H1 (cell line): ENCODE data around the gene COBLL1. TPM values are rescaled to one million over a fixed set of nuclear protein-coding genes. Genes with fewer than 3 reads are reported as not detected.

Experiments
- CTCF ChIA-PET: fragments of 300-600 bp; sonication (Branson Sonifier 250); formaldehyde crosslinking; loops from one replicate; lab custom pipeline; 2021; ENCODE audit not compliant: partially characterized antibody; lab: Charles Lee
- POLR2A ChIA-PET: fragments of 300-600 bp; sonication (Branson Sonifier 250); formaldehyde crosslinking; loops from one replicate; lab custom pipeline; 2021; ENCODE audit warnings: inconsistent platforms; ENCODE audit not compliant: partially characterized antibody; lab: Charles Lee
- DNase-seq, 2 experiments: peaks; one replicate each; pipeline versions ENCODE4 v3.0.0 to v3.0.0-alpha.2; 2010 to 2022; ENCODE audit warnings: low spot score in 2 of 2, low read depth in 1 of 2, mixed read lengths in 1 of 2
- FAIRE-seq: peaks from 2 replicates; lab custom pipeline; 2011; peaks lifted over from hg19 to GRCh38; lab: Jason Lieb, UNC
- H2AFZ ChIP-seq: 2 replicates; pipeline ENCODE4 v1.8.1; 2012; ENCODE audit warnings: low read length, inconsistent platforms
- H2AK5ac ChIP-seq: 2 replicates; pipeline ENCODE4 v1.6.1; 2013; ENCODE audit warnings: low read depth, low read length
- H2BK120ac ChIP-seq: replicated peaks from 2 replicates; pipeline ENCODE3; 2013; ENCODE audit warnings: low read depth, low read length, inconsistent platforms
- H2BK12ac ChIP-seq: 2 replicates; pipeline ENCODE4 v1.6.1; 2013; ENCODE audit warnings: low read depth, low read length
- H2BK15ac ChIP-seq: 2 replicates; pipeline ENCODE4 v1.6.1; 2013; ENCODE audit warnings: low read length
- H2BK20ac ChIP-seq: 2 replicates; pipeline ENCODE4 v1.6.1; 2013; ENCODE audit warnings: low read length
- H2BK5ac ChIP-seq: 2 replicates; pipeline ENCODE4 v1.6.1; 2013; ENCODE audit warnings: low read depth, low read length
- H3K14ac ChIP-seq: 2 replicates; pipeline ENCODE4 v1.6.1; 2013; ENCODE audit warnings: inconsistent platforms; ENCODE audit not compliant: insufficient read length
- H3K18ac ChIP-seq: 2 replicates; pipeline ENCODE4 v1.6.1; 2013; ENCODE audit warnings: low read length; ENCODE audit errors: extremely low read depth
- H3K23ac ChIP-seq: 2 replicates; pipeline ENCODE4 v1.6.1; 2013; ENCODE audit warnings: inconsistent platforms; ENCODE audit not compliant: insufficient read length
- H3K23me2 ChIP-seq: 2 replicates; pipeline ENCODE4 v1.6.1; 2013; ENCODE audit warnings: low read depth, low read length
- H3K27ac ChIP-seq: 2 replicates; pipeline ENCODE4 v1.6.1; 2011; ENCODE audit warnings: low read depth, low read length, inconsistent platforms
- H3K27me3 ChIP-seq, 4 experiments: replicated peaks in 1 of 4; 1 replicate in 1 of 4; 2 replicates in 3 of 4; pipeline versions ENCODE4 v1.6.1 to v1.8.1; 2011 to 2013; ENCODE audit warnings: low read length in 3 of 4, mild to moderate bottlenecking in 3 of 4, inconsistent platforms in 2 of 4, mixed read lengths in 2 of 4, moderate library complexity in 1 of 4; ENCODE audit not compliant: control insufficient read depth in 3 of 4, insufficient read depth in 3 of 4; ENCODE audit errors: extremely low read depth in 1 of 4
- H3K36me3 ChIP-seq, 4 experiments: 2 replicates each; pipeline versions ENCODE4 v1.6.1 to v1.8.1; 2011 to 2013; ENCODE audit warnings: mild to moderate bottlenecking in 4 of 4, low read length in 3 of 4, moderate library complexity in 2 of 4, control low read depth in 1 of 4, inconsistent platforms in 1 of 4; ENCODE audit not compliant: insufficient read depth in 4 of 4, control insufficient read depth in 2 of 4
- H3K4ac ChIP-seq: replicated peaks from 2 replicates; pipeline ENCODE3; 2013; ENCODE audit warnings: low read length, low read depth, mixed read lengths, inconsistent platforms; ENCODE audit not compliant: insufficient read length
- H3K4me1 ChIP-seq, 4 experiments: replicated peaks in 1 of 4; 1 replicate in 1 of 4; 2 replicates in 3 of 4; pipeline versions ENCODE4 v1.6.1 to v1.8.1; 2011 to 2013; ENCODE audit warnings: low read length in 3 of 4, inconsistent platforms in 2 of 4, mixed read lengths in 1 of 4; ENCODE audit not compliant: insufficient read depth in 4 of 4, control insufficient read depth in 3 of 4
- H3K4me2 ChIP-seq, 2 experiments: 2 replicates each; pipeline versions ENCODE4 v1.6.1 to v1.8.1; 2011 to 2013; ENCODE audit warnings: low read depth in 2 of 2, low read length in 2 of 2, control low read depth in 1 of 2, inconsistent platforms in 1 of 2, mild to moderate bottlenecking in 1 of 2; ENCODE audit not compliant: insufficient read depth in 1 of 2
- H3K4me3 ChIP-seq, 4 experiments: fragments of 200-600, 300-600 bp in 1 of 4; sonication (generic), shearing (Covaris generic), sonication (Bioruptor Twin) in 1 of 4; 2 replicates each; pipeline versions ENCODE4 v1.5.1 to v1.8.1; 2011 to 2016; ENCODE audit warnings: low read length in 4 of 4, low read depth in 3 of 4, control low read depth in 2 of 4, inconsistent platforms in 2 of 4, mild to moderate bottlenecking in 2 of 4, mixed read lengths in 1 of 4, moderate library complexity in 1 of 4; ENCODE audit not compliant: insufficient read depth in 2 of 4; ENCODE audit errors: extremely low read depth in 1 of 4
- H3K56ac ChIP-seq: replicated peaks from 2 replicates; pipeline ENCODE3; 2013; ENCODE audit warnings: low read depth, mild to moderate bottlenecking, mixed read lengths, low read length, inconsistent platforms; ENCODE audit not compliant: insufficient read length
- H3K79me1 ChIP-seq: 2 replicates; pipeline ENCODE4 v1.6.1; 2013; ENCODE audit warnings: low read depth, low read length, control low read depth
- H3K79me2 ChIP-seq, 2 experiments: 2 replicates each; pipeline versions ENCODE4 v1.6.1 to v1.8.1; 2012 to 2013; ENCODE audit warnings: low read length in 2 of 2, mild to moderate bottlenecking in 2 of 2, inconsistent platforms in 1 of 2; ENCODE audit not compliant: insufficient read depth in 2 of 2, control insufficient read depth in 1 of 2
- H3K9ac ChIP-seq, 4 experiments: replicated peaks in 1 of 4; 1 replicate in 1 of 4; 2 replicates in 3 of 4; pipeline versions ENCODE4 v1.6.1 to v1.8.1; 2011 to 2013; ENCODE audit warnings: low read depth in 3 of 4, low read length in 3 of 4, control low read depth in 2 of 4, mild to moderate bottlenecking in 2 of 4, moderate library complexity in 2 of 4, inconsistent platforms in 1 of 4; ENCODE audit errors: extremely low read depth in 1 of 4
- H3K9me3 ChIP-seq, 2 experiments: 2 replicates each; pipeline versions ENCODE4 v1.6.1 to v1.8.1; 2012 to 2013; ENCODE audit warnings: mild to moderate bottlenecking in 2 of 2, moderate library complexity in 2 of 2, control low read depth in 1 of 2, inconsistent platforms in 1 of 2, low read depth in 1 of 2, low read length in 1 of 2, mixed read lengths in 1 of 2; ENCODE audit not compliant: insufficient read depth in 2 of 2
- H4K20me1 ChIP-seq, 2 experiments: replicated peaks in 1 of 2; 2 replicates each; pipeline versions ENCODE3 to v1.8.1; 2011 to 2013; ENCODE audit warnings: inconsistent platforms in 2 of 2, low read length in 2 of 2, mild to moderate bottlenecking in 1 of 2; ENCODE audit not compliant: insufficient read depth in 2 of 2, control insufficient read depth in 1 of 2
- H4K5ac ChIP-seq: 2 replicates; pipeline ENCODE4 v1.6.1; 2013; ENCODE audit warnings: low read length, low read depth, mixed read lengths, inconsistent platforms; ENCODE audit not compliant: insufficient read length
- H4K8ac ChIP-seq: 2 replicates; pipeline ENCODE4 v1.8.0; 2013; ENCODE audit warnings: mild to moderate bottlenecking, moderate library complexity, low read length, inconsistent platforms; ENCODE audit not compliant: insufficient read depth; ENCODE audit errors: extremely low read depth
- H4K91ac ChIP-seq: replicated peaks from 2 replicates; pipeline ENCODE3; 2013; ENCODE audit warnings: low read length, mixed read lengths, inconsistent platforms; ENCODE audit not compliant: insufficient read length
- BCL11A ChIP-seq, 2 experiments: IDR thresholded peaks; one replicate each; pipeline ENCODE4 v1.6.1; 2011; ENCODE audit warnings: low read depth in 2 of 2, low read length in 2 of 2, mild to moderate bottlenecking in 2 of 2
- CBX8 ChIP-seq: fragments of 300-800, 300-1000 bp; sonication (generic); IDR thresholded peaks from 2 replicates; pipeline ENCODE4 v1.7.1; 2016; ENCODE audit warnings: low read depth, low read length, borderline replicate concordance
- EP300 ChIP-seq, 2 experiments: IDR thresholded peaks; 1 replicate in 1 of 2; 2 replicates in 1 of 2; pipeline ENCODE4 v1.6.1; 2011 to 2012; ENCODE audit warnings: low read depth in 2 of 2, low read length in 2 of 2, mild to moderate bottlenecking in 2 of 2, borderline replicate concordance in 1 of 2, inconsistent platforms in 1 of 2, moderate library complexity in 1 of 2
- JUND ChIP-seq: IDR thresholded peaks from 2 replicates; pipeline ENCODE4 v1.6.1; 2011; ENCODE audit warnings: mild to moderate bottlenecking, improper control_type of control experiment, low read length
- KDM1A ChIP-seq: fragments of 200-600, 300-600 bp; sonication (generic); IDR thresholded peaks from 2 replicates; pipeline ENCODE4 v1.7.1; 2016; ENCODE audit warnings: mild to moderate bottlenecking, low read length, borderline replicate concordance
- POLR2A ChIP-seq, 2 experiments: IDR thresholded peaks; 1 replicate in 1 of 2; 2 replicates in 1 of 2; pipeline ENCODE4 v1.6.1; 2011; ENCODE audit warnings: low read depth in 2 of 2, low read length in 2 of 2, mild to moderate bottlenecking in 2 of 2; ENCODE audit errors: control extremely low read depth in 1 of 2
- POLR2AphosphoS5 ChIP-seq: IDR thresholded peaks from 2 replicates; pipeline ENCODE4 v1.6.1; 2011; ENCODE audit warnings: low read depth, low read length
- RBBP5 ChIP-seq: IDR thresholded peaks from 2 replicates; pipeline ENCODE4 v1.7.1; 2012; ENCODE audit warnings: low read depth, mild to moderate bottlenecking, inconsistent platforms, low read length, moderate library complexity, borderline replicate concordance
- RFX5 ChIP-seq: IDR thresholded peaks from 2 replicates; pipeline ENCODE4 v1.6.1; 2011; ENCODE audit warnings: low read depth, low read length, improper control_type of control experiment, borderline replicate concordance
- SP2 ChIP-seq: IDR thresholded peaks from 2 replicates; pipeline ENCODE4 v1.6.1; 2012; ENCODE audit warnings: mild to moderate bottlenecking, low read length, inconsistent platforms
- TBP ChIP-seq: IDR thresholded peaks from 2 replicates; pipeline ENCODE4 v1.6.1; 2011; ENCODE audit warnings: low read depth, low read length, improper control_type of control experiment
- TEAD4 ChIP-seq: IDR thresholded peaks from 2 replicates; pipeline ENCODE4 v1.6.1; 2012; ENCODE audit warnings: low read depth, low read length, inconsistent platforms, mixed read lengths
- WGBS, 2 experiments: shearing (Covaris generic) in 1 of 2; methylation state at CpG; one replicate each; pipeline versions ENCODE4 v1.1.6 to v1.1.7; 2013 to 2015; ENCODE audit warnings: low lambda C conversion rate in 2 of 2, mixed read lengths in 2 of 2, inconsistent platforms in 1 of 2, low coverage in 1 of 2, missing lambda C conversion rate in 1 of 2; ENCODE audit not compliant: insufficient replicate concordance in 2 of 2, insufficient coverage in 1 of 2, insufficient read length in 1 of 2; ENCODE audit errors: extremely low coverage in 1 of 2, missing lambda C conversion rate in 1 of 2; 5-methylcytosine and 5-hydroxymethylcytosine counted together
- polyA plus RNA-seq, 7 experiments: library from polyadenylated mRNA; depleted of rRNA in 3 of 7; stranded (reverse) in 5 of 7; unstranded in 2 of 7; fragments of >200 nt in 5 of 7; fragments of 200-250 nt in 2 of 7; gene quantifications; 1 replicate in 5 of 7; 2 replicates in 1 of 7; 4 replicates in 1 of 7; pipeline versions ENCODE4 v1.2.1 to v1.2.3, GENCODE V29; 2011 to 2013; ENCODE audit warnings: missing spikeins in 2 of 7, mixed read lengths in 2 of 7
- total RNA-seq: library from RNA; stranded (reverse); fragmentation: NEBNext Ultra II Directional; extraction: Animal tissue kit (Norgen Biotek cat#: 25700); gene quantifications from 2 replicates; pipeline ENCODE4 v1.2.1, GENCODE V29; 2021

The COBLL1 gene
- total and polyA plus RNA-seq, 2 of the 8 experiments (the other 6 are each of a cell fraction or from before 2014, with no cell fraction given): 2.2 to 6.2 TPM

GRCh38 chr2:164849506-164849905 lies 7.9 kb upstream of the COBLL1 start:
- H2BK5ac ChIP-seq: no peak overlapping the region
- H3K79me2 ChIP-seq: no peaks in the 10 kb centered on the region
- H3K4me3 ChIP-seq: no peak overlapping the region
- H3K23me2 ChIP-seq: no peaks in the 10 kb centered on the region
- FAIRE-seq (no peak), DNase-seq (no peak)
- H4K20me1 ChIP-seq: no peaks in the 10 kb centered on the region
- H2AFZ ChIP-seq: no peak overlapping the region
- no peak overlapping the region for H3K23ac ChIP-seq
- no peak overlapping the region for H2BK20ac ChIP-seq
- no peak overlapping the region for H3K18ac ChIP-seq
- no peak overlapping the region for H2BK12ac ChIP-seq
- no peak overlapping the region for H3K4ac ChIP-seq
- H3K9me3 ChIP-seq: no peaks in the 10 kb centered on the region
- no peaks in the 10 kb centered on the region for H3K27me3 ChIP-seq
- H2BK120ac ChIP-seq: no peak overlapping the region
- CTCF ChIA-PET: interaction anchor here (0.6 to 1.8 kb wide), 3 partner anchors 8 to 12 kb away, joined by 3 to 8 read pairs (median 3); partner anchors contain the start of gene COBLL1
- H2AK5ac ChIP-seq: no peak overlapping the region
- POLR2A ChIA-PET: no interaction called here
- no peak overlapping the region for H4K5ac ChIP-seq
- H4K8ac ChIP-seq: no peak overlapping the region
- H3K9ac ChIP-seq: no peak overlapping the region
- no peaks in the 10 kb centered on the region for H3K4me1 ChIP-seq
- no peak overlapping the region for H3K56ac ChIP-seq
- 96% methylated on average over 1 of the region's 1 CpG; no CpG with 5 or more reads in 1 of the 2 experiments for WGBS, 2 experiments
- no peaks in the 10 kb centered on the region for H3K79me1 ChIP-seq
- H2BK15ac ChIP-seq: no peak overlapping the region
- no peaks in the 10 kb centered on the region for H3K36me3 ChIP-seq
- no peak overlapping the region for H3K4me2 ChIP-seq
- no peak overlapping the region for H3K14ac ChIP-seq
- no peak overlapping the region for H4K91ac ChIP-seq
- no peak overlapping the region for H3K27ac ChIP-seq
- TF ChIP-seq JUND (no peak), RFX5 (no peak), SP2 (no peak), CBX8 (no peak), POLR2AphosphoS5 (no peak), KDM1A (no peak), BCL11A (IDR thresholded peaks at IDR 0.05; ENCODE audit: low read depth in 2 of 2, low read length in 2 of 2) (no peak), EP300 (IDR thresholded peaks at IDR 0.05; ENCODE audit: borderline replicate concordance in 1 of 2, low read depth in 2 of 2, low read length in 2 of 2) (no peak), TBP (no peak), RBBP5 (no peak), TEAD4 (no peak), POLR2A (IDR thresholded peaks at IDR 0.05; ENCODE audit: control extremely low read depth in 1 of 2, low read depth in 2 of 2, low read length in 2 of 2) (no peak)
